Memory B cell (primary cell): ENCODE measurements around the gene FOXRED1.
A peak's percentile ranks its signal among the peaks of the same experiment; 100 is the strongest.
"Not testable (repeated sequence)": the region's sequence is repeated elsewhere in the genome, so short reads cannot be mapped to it uniquely, and the experiment has no call there.

Experiments used
- ATAC-seq: fragments of 150-1000 bp; cut with Tn5 transposase; 2 replicates; pipeline ENCODE4 v1.10.0; 2021; ENCODE audit warnings: low read depth, mild to moderate bottlenecking, moderate library complexity
- DNase-seq, 2 donors: peaks; one replicate each; pipeline ENCODE4 v3.0.0; 2022; ENCODE audit warnings: low spot score in 2 of 2
- H3K27ac Mint-ChIP-seq: one replicate; pipeline ENCODE4 v1.8.0; 2022; ENCODE audit warnings: mild to moderate bottlenecking, moderate library complexity, mixed read lengths
- H3K27me3 Mint-ChIP-seq: one replicate; pipeline ENCODE4 v1.8.0; 2022; ENCODE audit warnings: mixed read lengths
- H3K36me3 Mint-ChIP-seq: one replicate; pipeline ENCODE4 v1.8.0; 2022; ENCODE audit warnings: mild to moderate bottlenecking, mixed read lengths
- H3K4me1 Mint-ChIP-seq: one replicate; pipeline ENCODE4 v1.8.0; 2022; ENCODE audit warnings: mixed read lengths
- H3K4me3 Mint-ChIP-seq: one replicate; pipeline ENCODE4 v1.8.0; 2022; ENCODE audit warnings: mild to moderate bottlenecking, moderate library complexity, mixed read lengths
- H3K9me3 Mint-ChIP-seq: one replicate; pipeline ENCODE4 v1.8.0; 2022; ENCODE audit warnings: mixed read lengths

Gene FOXRED1

GRCh38 chr11:126282736-126283591 is 14.0 kb downstream of the FOXRED1 start, which contains the start of gene TIRAP:
Gene TIRAP, plus strand, starts transcription at chr11:126283093. Its CDS starts 7,802 bp downstream, at chr11:126290895.
- Mint-ChIP-seq H3K4me1 (peaks cover 30% of the 10 kb centered on the region), H3K9me3 (no peaks in the 10 kb centered on the region), H3K27me3 (no peaks in the 10 kb centered on the region), H3K4me3 (peak within 1 kb of the TSS; percentile 96), H3K36me3 (peaks cover 2% of the 10 kb centered on the region), H3K27ac (peak within 1 kb of the TSS; percentile 99)
- DNase-seq = peak; percentile 48 to 60
- ATAC-seq = peak; percentile 67

- Mint-ChIP-seq H3K27me3 (no peaks in the 10 kb centered on the region), H3K27ac (peak overlapping the region; percentile 83), H3K9me3 (no peaks in the 10 kb centered on the region)
Measured at GRCh38 chr11:126284829-126285228, 15.9 kb downstream of the FOXRED1 start.

GRCh38 chr11:126288237-126288636 is 19.3 kb downstream of the FOXRED1 start:
- no peaks in the 10 kb centered on the region for H3K9me3 Mint-ChIP-seq
- DNase-seq = no peak
- H3K4me1 Mint-ChIP-seq = peaks cover 13% of the 10 kb centered on the region
- ATAC-seq = no peak
- H3K36me3 Mint-ChIP-seq = peaks cover 12% of the 10 kb centered on the region
- no peak overlapping the region for H3K27ac Mint-ChIP-seq
- H3K4me3 Mint-ChIP-seq = no peak overlapping the region
- H3K27me3 Mint-ChIP-seq = no peaks in the 10 kb centered on the region

More at GRCh38 chr11:126284829-126285228, 15.9 kb downstream of the FOXRED1 start:
- DNase-seq (peak; percentile 36 to 58), ATAC-seq (peak; percentile 59)
- Mint-ChIP-seq H3K4me1 (peaks cover 29% of the 10 kb centered on the region), H3K36me3 (peaks cover 6% of the 10 kb centered on the region), H3K4me3 (peak overlapping the region; percentile 96)

- DNase-seq (no peak), ATAC-seq (no peak)
- H3K27ac Mint-ChIP-seq = no peak overlapping the region
- H3K9me3 Mint-ChIP-seq = no peaks in the 10 kb centered on the region
- peaks cover 10% of the 10 kb centered on the region for H3K4me1 Mint-ChIP-seq
- no peak overlapping the region for H3K4me3 Mint-ChIP-seq
- H3K27me3 Mint-ChIP-seq = no peaks in the 10 kb centered on the region
- peaks cover 17% of the 10 kb centered on the region for H3K36me3 Mint-ChIP-seq
Measured at GRCh38 chr11:126290887-126291286, 21.9 kb downstream of the FOXRED1 start.

- Mint-ChIP-seq H3K36me3 (peaks cover 12% of the 10 kb centered on the region), H3K27me3 (no peaks in the 10 kb centered on the region), H3K9me3 (no peaks in the 10 kb centered on the region), H3K27ac (peak overlapping the region; percentile 35), H3K4me3 (no peak overlapping the region), H3K4me1 (peaks cover 11% of the 10 kb centered on the region)
- DNase-seq (no peak), ATAC-seq (no peak)
Measured at GRCh38 chr11:126293726-126294125, 24.8 kb downstream of the FOXRED1 start.

GRCh38 chr11:126297004-126297403 is 28.1 kb downstream of the FOXRED1 start:
- ATAC-seq (no peak), DNase-seq (no peak)
- peaks cover 9% of the 10 kb centered on the region for H3K36me3 Mint-ChIP-seq
- peaks cover 11% of the 10 kb centered on the region for H3K4me1 Mint-ChIP-seq
- no peak overlapping the region for H3K27ac Mint-ChIP-seq
- H3K9me3 Mint-ChIP-seq = no peaks in the 10 kb centered on the region
- no peaks in the 10 kb centered on the region for H3K27me3 Mint-ChIP-seq
- no peak overlapping the region for H3K4me3 Mint-ChIP-seq

GRCh38 chr11:126303623-126304456 is 34.9 kb downstream of the FOXRED1 start, which contains the start of gene DCPS:
Gene DCPS, plus strand, starts transcription at chr11:126304060. Its CDS starts 21 bp downstream, at chr11:126304081.
- Mint-ChIP-seq H3K27me3 (no peaks in the 10 kb centered on the region), H3K4me3 (peak within 1 kb of the TSS; percentile 99), H3K4me1 (peaks cover 21% of the 10 kb centered on the region), H3K27ac (peak within 1 kb of the TSS; percentile 99), H3K36me3 (peaks cover 12% of the 10 kb centered on the region), H3K9me3 (no peaks in the 10 kb centered on the region)
- DNase-seq (peak; percentile 81 to 88), ATAC-seq (peak; percentile 91)

- Mint-ChIP-seq H3K36me3 (peaks cover 10% of the 10 kb centered on the region), H3K27me3 (no peaks in the 10 kb centered on the region), H3K27ac (peak overlapping the region; percentile 99), H3K4me3 (peak overlapping the region; percentile 99), H3K4me1 (peaks cover 21% of the 10 kb centered on the region), H3K9me3 (no peaks in the 10 kb centered on the region)
- ATAC-seq (peak; percentile 36), DNase-seq (no peak)
Measured at GRCh38 chr11:126304457-126305075, 35.6 kb downstream of the FOXRED1 start.

GRCh38 chr11:126305699-126306098 is 36.7 kb downstream of the FOXRED1 start:
- peak; percentile 38 for ATAC-seq
- H3K36me3 Mint-ChIP-seq = peaks cover 17% of the 10 kb centered on the region
- H3K27ac Mint-ChIP-seq = peak overlapping the region; percentile 91
- H3K4me1 Mint-ChIP-seq = peaks cover 31% of the 10 kb centered on the region
- peak overlapping the region; percentile 76 for H3K4me3 Mint-ChIP-seq
- DNase-seq = no peak
- no peaks in the 10 kb centered on the region for H3K9me3 Mint-ChIP-seq
- no peaks in the 10 kb centered on the region for H3K27me3 Mint-ChIP-seq

- no peaks in the 10 kb centered on the region for H3K9me3 Mint-ChIP-seq
- no peaks in the 10 kb centered on the region for H3K27me3 Mint-ChIP-seq
- H3K4me3 Mint-ChIP-seq = no peak overlapping the region
- H3K4me1 Mint-ChIP-seq = peaks cover 40% of the 10 kb centered on the region
- peaks cover 22% of the 10 kb centered on the region for H3K36me3 Mint-ChIP-seq
- H3K27ac Mint-ChIP-seq = peak overlapping the region; percentile 43
- ATAC-seq (no peak), DNase-seq (no peak)
Measured at GRCh38 chr11:126307706-126308105, 38.8 kb downstream of the FOXRED1 start.

- DNase-seq (no peak), ATAC-seq (no peak)
- Mint-ChIP-seq H3K27ac (no peak overlapping the region), H3K4me3 (no peak overlapping the region), H3K4me1 (peaks cover 40% of the 10 kb centered on the region), H3K36me3 (peaks cover 25% of the 10 kb centered on the region), H3K27me3 (no peaks in the 10 kb centered on the region), H3K9me3 (no peaks in the 10 kb centered on the region)
Measured at GRCh38 chr11:126308271-126308671, 39.3 kb downstream of the FOXRED1 start.

- H3K27ac Mint-ChIP-seq, H3K4me3 Mint-ChIP-seq, ATAC-seq, H3K27me3 Mint-ChIP-seq, H3K9me3 Mint-ChIP-seq, DNase-seq: not testable (repeated sequence)
- Mint-ChIP-seq H3K36me3 (peaks cover 29% of the 10 kb centered on the region), H3K4me1 (peaks cover 40% of the 10 kb centered on the region)
Measured at GRCh38 chr11:126308771-126309170, 39.8 kb downstream of the FOXRED1 start.

- peak overlapping the region; percentile 22 for H3K27ac Mint-ChIP-seq
- peak; percentile 54 for ATAC-seq
- H3K4me3 Mint-ChIP-seq = no peak overlapping the region
- H3K36me3 Mint-ChIP-seq = peaks cover 38% of the 10 kb centered on the region
- peaks cover 36% of the 10 kb centered on the region for H3K4me1 Mint-ChIP-seq
- no peaks in the 10 kb centered on the region for H3K9me3 Mint-ChIP-seq
- H3K27me3 Mint-ChIP-seq = no peaks in the 10 kb centered on the region
- peak; percentile 26 to 45 for DNase-seq
Measured at GRCh38 chr11:126310200-126310991, 41.4 kb downstream of the FOXRED1 start.
